NK-92 (cell line): ENCODE data around the gene CITED4.
"Not testable (repeated sequence)": the region's sequence is repeated elsewhere in the genome, so short reads cannot be mapped to it uniquely, and the experiment has no call there.

Experiments
- DNase-seq: peaks from one replicate; lab custom pipeline; 2025; ENCODE audit not compliant: unreplicated experiment; lab: John Stamatoyannopoulos, UW

Gene CITED4

GRCh38 chr1:40862008-40862863, at the start of gene CITED4:
Gene CITED4 (minus strand): TSS chr1:40862363. CDS start chr1:40862127, 236 bp downstream.
- peak; percentile 42 for DNase-seq

DNA sequence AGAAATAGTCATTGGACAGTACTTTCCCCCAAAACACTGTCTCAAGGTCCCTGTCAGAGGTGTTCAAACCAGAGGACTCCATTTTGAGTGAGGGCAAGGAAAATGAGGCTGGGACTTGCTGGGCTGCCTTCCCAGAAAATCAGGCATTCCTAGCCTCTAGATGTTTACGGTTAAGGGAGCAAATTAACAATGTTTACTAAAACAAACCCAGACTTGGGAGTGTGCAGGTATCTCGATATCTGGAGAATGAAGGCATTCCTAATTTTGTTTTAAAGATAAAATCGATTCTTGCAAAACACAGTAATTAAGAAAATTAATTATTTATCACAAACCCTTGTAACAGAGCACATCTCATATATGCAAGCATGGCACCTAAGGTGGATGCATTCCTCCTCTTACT, 48.9 kb upstream of the CITED4 start:
- no peak for DNase-seq

DNA sequence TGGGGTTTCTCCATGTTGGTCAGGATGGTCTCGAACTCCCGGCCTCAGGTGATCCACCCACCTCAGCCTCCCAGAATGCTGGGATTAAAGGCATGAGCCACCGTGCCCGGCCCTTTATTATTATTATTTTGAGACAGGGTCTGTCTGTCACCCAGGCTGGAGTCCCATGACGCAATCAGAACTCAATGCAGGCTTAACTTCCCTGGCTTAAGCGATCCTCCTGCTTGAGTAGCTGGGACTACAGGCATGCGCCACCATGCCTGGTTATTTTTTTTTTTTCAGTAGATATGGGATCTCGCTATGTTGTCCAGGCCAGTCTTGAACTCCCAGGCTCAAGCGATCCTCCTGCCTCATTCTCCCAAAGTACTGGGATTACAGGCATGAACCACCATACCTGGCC, 47.1 kb upstream of the CITED4 start:
- no peak for DNase-seq

DNA sequence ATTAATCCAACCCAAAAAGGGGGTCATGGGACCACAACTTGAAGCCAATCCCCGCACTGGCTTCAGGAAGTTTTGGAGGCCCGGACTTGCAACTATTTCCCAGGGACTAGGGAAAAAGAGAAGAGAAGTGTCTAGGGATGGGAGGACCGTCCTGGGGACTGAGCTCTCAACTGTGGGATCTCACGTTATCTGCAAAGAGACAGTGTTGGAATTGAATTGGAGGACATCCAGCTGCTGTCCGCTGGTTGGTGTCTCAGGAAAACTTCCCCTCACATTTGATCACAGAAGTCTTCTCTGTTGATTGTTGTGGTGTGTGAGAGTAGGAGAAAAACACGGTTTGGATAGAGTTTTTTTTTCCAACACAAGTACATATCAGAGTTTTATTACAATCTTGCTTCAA, 46.2 kb upstream of the CITED4 start:
- DNase-seq: no peak

- no peak for DNase-seq
These were observed 45.7 kb upstream of the CITED4 start for GRCh38 chr1:40907899-40908298.

DNA sequence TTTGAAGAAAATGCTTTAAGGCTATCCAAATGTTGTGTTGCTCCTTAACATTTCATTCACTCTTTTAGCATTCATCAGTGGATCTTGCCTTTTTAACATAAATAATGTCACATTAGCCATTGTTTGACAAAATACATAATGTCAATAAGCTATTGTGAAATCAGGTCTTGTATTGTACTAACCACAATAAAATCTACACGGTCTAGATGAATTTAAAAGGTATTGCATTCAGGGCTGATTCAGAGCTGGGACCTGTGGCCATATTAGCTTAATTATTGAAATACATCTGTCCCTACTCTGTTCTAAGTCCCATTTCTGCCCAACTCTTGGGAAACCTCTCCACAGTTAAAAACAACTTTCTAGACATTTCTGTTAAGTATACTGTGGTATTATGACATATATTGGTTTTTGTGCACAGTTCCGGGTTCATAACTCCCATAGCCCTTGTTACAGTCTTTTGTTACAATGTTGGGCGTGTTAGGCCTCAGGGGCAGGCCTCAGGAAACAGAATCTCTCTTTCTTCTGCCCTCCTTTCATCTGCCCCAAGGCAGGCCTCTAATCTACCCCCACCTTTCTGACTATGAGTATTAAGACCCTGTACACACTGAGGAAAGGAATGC, 44.7 kb upstream of the CITED4 start:
- no peak for DNase-seq

GRCh38 chr1:40905061-40905460, 42.9 kb upstream of the CITED4 start:
- no peak for DNase-seq

- no peak for DNase-seq
These were observed 40.9 kb upstream of the CITED4 start for GRCh38 chr1:40903106-40903505.

GRCh38 chr1:40901886-40902852, 40.0 kb upstream of the CITED4 start:
- no peak for DNase-seq

DNA sequence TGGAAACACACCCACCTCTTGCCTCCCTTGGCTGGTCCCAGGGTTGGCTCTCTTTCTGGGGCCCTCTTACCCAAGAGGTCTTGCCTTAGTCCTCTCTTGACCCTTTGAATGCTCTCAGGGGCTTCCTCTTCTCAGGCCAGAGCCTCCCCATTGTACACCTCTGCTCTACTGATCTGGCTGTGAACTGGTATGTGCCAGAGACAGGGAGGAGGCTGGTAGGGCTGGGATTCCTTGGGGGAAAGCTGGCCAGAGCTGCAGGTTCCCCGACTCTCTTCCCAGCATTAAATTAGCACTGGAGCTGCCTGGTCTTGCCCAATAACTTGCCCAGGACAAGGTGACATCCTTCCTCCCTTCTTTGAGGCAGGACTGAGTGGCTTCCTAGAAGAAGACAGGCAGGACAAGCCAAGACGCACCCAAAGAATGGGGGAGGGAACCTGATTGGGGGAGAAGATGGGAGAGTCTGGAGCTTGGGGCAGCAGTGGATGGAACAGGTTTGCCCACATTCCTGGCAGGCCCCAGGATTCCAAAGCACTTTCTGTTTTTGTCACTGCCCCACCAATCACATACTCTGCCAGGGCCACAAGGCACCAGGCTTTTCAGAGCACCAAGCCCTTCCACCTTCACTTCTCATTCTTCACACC, 37.2 kb upstream of the CITED4 start:
- no peak for DNase-seq

GRCh38 chr1:40898431-40898901, 36.3 kb upstream of the CITED4 start:
- no peak for DNase-seq

- no peak for DNase-seq
These were observed 35.4 kb upstream of the CITED4 start for GRCh38 chr1:40897513-40897912.

GRCh38 chr1:40896482-40896881, 34.3 kb upstream of the CITED4 start:
- no peak for DNase-seq

DNA sequence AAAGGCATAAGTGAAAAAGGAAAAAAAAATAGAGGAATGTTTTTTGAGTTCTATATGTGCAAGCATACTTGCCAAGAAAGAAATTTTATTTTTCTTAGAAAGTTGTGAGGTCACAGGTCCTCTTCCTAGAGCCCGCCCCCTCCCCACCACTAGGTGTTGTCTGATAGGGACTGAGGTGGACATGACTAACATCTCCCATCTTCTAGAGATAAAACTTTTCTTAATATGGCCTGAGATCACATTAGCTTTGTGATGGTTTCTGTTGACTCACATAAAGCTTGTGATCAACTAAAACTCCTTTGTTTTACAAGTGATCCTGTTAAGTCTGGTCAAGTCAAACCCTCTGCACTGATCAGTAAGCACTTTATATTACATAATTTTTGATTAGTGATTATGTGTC, 33.4 kb upstream of the CITED4 start:
- DNase-seq: no peak

GRCh38 chr1:40894858-40895257, 32.7 kb upstream of the CITED4 start:
- not testable (repeated sequence) for DNase-seq

DNA sequence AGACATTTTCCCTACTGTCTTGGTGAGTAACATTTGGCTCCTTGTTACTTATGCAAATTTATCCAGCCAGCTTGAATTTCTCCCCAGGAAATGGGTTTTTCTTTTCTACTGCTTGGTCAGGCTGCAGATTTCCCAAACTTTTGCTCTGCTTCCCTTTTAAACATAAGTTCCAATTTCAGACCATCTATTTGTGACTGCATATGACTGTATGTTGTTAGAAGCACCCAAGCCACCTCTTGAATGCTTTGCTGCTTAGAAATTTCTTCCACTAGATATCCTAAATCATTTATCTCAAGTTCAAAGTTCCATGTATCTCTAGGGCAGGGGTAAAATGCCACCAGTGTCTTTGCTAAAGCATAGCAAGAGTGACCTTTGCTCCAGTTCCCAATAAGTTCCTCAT, 32.3 kb upstream of the CITED4 start:
- no peak for DNase-seq

GRCh38 chr1:40893946-40894345, 31.8 kb upstream of the CITED4 start:
- DNase-seq: no peak

DNA sequence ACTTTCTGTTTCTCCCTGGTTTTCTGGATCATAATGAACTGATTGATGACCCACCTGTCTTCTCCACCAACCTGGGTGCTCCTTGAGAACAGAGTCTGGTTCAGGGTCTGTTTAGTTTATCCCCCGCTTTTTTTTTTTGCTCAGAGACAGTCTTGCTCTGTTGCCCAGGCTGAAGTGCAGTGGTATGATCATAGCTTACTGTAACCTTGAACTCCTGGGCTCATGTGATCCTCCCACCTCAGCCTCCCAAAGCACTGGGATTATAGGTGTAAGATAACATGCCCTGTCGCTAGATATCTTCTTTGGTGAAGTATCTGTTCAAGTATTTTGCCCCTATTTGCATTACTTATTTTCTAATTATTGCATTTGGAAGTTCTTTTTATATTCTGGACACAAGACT, 30.2 kb upstream of the CITED4 start:
- no peak for DNase-seq

- DNase-seq: no peak
These were observed 28.6 kb upstream of the CITED4 start for GRCh38 chr1:40890771-40891170.

DNA sequence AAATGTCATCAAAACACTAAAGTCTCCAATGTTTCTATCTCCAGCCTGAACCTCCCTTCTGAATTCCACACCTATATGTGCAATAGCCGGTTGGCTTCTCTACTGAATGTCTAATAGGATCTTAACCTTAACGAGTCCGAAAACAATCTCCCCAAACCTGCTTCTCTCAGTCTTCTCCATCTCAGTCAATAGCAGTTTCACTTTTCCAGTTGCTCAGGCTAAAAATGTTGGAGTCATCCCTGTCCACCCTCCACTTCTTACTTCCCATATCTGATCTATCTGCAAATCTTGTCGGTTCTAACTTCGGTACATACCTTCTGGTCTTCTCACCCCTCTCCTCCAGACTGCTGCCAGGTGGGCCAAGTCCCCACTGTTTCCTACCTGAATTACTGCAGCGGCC, 25.5 kb upstream of the CITED4 start:
- no peak for DNase-seq

- no peak for DNase-seq
These were observed 24.8 kb upstream of the CITED4 start for GRCh38 chr1:40887012-40887378.
